GM19035 (cell line): ENCODE results near the gene DROSHA.
"Not testable (repeated sequence)": the region's sequence is repeated elsewhere in the genome, so short reads cannot be mapped to it uniquely, and the experiment has no call there.

ENCODE experiments used
- ATAC-seq: cut with Tn5 transposase; IDR thresholded peaks from one replicate; pipeline ENCODE4 v1.9.1; 2021; ENCODE audit not compliant: unreplicated experiment

Gene DROSHA

DNA sequence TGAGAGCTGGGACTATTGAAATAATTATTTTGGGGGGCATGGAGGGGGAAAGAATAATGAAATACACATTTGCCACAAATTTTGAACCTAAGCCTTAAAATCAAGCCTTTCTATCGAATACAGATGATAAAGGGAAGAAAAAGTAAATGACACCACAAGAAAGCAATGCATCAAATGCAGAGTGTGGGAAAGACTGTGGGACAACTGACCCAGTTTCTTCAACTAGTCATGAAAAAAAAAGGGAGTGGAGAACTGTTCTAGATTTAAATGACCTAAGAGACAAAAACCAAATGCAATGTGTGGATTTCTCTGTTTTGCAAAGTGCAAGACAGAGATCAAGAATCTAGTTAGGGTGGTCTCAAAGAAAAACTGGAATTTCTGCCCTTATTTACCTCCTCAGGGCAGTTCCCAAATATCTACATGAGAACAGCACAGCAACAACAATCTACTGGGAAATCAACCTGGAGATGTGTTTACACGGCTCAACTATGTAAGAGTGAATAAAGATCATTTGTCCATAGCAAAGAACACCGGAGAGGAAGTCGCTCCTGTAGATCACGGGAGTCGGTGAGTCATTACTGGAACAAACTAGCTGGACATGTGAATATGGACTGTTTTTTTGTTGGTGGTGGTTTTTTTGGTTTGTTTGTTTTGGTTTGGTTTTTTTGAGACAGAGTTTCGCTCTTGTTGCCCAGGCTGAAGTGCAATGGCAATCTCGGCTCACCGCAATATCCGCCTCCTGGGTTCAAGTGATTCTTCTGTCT is 145.9 kb downstream of the DROSHA start:
- ATAC-seq, result no peak

- ATAC-seq, result no peak
Observed at GRCh38 chr5:31383734-31384133, 148.2 kb downstream of the DROSHA start.

DNA sequence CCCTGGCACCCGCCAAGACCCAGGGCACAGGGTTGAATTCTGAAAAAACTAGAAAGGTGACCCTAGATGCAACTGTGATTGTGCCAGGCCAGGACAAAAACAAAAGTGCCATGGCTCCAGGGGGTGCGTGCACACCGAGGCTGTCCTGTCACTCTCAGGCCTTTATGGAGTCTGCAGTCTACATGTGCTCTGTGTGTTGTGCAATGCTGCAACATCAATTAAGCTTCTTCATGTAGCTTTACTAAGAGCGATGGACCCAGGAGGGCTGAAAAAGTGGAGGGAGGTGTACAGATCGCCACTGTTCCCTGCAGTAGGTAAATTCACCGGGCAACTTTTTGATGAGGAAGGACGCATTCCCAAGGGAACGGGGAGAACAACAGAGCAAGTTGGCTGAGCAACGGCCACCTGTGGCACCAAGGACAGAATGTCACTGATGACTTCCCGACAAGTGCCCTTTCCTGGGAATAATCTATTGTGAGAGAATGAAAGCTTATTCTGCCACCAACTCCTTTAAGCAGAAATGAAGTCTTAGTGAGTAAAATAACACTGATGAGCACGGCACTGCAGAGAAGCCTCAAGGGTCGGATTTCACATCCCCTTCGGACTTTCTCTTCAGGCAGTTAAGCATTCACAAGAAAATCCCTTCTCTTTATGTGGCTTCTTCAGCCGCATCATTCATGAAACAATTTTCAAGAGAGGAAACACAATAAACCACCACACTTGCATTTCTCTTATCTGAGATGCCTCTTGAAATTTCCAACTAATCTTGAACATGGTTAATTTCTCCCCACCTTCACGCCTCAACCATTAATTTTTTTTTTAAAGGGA is 149.6 kb downstream of the DROSHA start:
- peak; percentile 75 for ATAC-seq

DNA sequence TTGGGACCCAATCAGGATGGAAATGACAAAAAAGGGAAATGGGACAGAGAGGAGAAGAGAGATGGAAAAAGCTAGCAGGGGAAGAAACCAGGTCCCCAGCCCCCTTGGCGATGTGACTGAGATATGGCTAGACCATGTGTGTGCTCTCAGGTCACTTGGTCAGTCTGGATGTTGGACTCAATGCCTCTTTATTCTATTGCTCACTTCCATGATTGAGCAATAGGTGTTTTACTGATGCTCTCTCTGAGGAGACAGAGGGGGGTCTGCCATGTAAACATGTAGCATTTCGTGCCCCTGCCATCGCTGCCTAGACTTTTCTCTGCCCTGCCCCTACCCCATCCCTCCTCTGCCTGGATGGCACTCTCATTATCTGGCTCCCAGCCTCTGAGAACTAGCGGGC is 150.6 kb downstream of the DROSHA start:
- no peak for ATAC-seq

DNA sequence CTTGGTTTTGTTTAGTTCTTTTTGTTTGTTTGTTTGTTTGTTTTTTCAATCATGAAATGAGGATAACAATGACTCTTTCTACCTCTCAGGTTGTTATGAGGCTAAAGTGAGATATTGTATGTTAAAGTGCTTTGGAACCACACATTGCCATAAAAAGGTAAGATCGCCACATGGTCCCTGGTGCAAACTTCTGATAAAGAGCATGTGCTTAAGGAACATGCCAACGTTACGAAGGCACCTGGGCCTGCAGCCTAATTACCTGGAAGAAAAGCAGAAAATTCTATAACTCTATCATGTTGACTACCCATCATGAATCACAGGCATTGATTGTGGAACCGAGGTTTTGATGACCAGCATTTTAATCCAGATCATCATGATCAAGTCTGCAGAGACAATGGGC is 151.8 kb downstream of the DROSHA start:
- ATAC-seq, result no peak

DNA sequence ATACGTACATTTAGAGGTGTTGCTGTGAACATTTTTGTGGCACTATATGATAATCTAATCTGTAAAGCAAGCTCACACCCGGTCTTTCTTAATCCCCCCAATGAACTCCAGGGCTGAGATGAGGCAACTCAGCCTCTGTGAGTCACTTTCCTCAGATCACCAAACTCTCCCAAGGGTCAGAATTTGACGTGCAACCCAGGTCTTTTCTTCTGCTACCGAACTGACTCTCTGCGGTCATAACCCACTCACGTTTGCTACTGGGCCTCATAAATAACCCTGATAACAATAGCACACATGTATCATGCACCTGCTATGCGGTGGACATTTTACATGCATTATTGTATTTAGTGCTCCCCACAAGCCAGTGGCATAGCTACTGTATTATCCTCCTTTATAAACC is 153.1 kb downstream of the DROSHA start:
- no peak for ATAC-seq

DNA sequence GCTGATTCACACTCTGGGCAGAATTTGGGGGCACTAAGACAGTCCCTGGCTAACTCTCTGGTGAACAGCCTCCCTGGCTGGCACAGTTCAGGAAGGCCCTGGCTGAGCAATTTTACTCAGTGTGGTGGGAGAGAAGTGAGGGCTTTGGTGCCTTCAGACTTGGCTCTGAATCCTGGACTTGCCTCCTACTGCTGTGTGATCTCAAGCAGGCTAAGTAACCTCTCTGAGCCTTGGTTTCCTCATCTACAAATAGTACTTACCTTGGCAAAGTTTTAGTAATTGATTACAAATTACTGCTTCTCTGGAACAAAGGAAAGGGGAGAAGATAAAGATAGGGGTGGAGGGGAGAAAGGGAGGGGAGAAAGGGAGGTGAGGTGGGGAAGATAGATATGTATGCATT is 153.8 kb downstream of the DROSHA start:
- no peak for ATAC-seq

DNA sequence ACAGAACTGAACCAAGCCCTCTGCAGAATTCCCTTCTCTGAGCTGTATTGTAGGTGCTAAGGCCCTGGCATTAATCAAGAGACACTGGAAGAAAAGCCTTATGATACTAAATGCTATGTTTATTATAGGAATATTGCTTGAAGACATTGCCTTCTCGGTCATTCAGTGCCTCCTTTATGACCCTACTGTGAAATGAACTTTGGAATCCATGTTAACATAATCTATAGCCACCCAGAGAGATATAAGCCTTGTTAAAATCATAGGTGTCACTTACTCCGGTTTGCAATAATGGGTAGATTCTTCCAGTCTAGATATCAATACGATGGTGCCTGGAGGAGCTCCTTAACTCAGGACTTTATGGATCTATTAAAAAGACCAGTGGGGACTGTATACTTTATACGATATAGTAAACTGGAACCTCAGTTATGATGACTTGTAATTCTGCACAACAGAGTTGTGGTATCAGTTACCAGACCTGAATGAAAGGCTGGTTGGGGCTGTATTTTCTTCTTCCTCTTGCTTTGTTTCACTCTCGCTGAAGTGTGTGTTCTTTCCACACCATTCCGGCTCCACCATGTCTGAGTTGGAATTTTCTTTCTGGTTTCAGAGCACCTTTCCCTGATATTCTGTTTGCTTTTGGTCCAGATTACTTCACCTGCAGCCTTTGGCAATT is 154.5 kb downstream of the DROSHA start:
- ATAC-seq, result no peak

- ATAC-seq, result no peak
Observed at GRCh38 chr5:31375999-31376720, 155.7 kb downstream of the DROSHA start.

DNA sequence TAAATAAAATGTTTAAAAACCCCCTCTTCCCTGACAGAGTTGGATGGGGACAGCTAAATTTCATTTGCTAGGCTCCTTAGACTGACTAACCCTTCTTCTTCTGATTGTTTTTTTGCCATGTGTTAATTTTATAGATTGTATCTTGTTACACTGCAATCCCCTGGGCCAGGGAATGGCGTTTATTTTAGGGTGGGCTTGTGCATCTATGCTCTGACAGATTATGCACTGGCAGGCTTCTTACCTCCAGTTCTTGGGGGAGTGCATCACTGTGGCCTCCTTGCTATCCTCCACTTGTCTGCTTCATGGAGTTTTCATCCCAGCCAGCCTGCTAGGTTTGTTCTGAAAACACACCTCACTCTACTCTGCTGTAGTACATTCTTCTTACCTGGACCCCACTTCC is 159.8 kb downstream of the DROSHA start:
- no peak for ATAC-seq

DNA sequence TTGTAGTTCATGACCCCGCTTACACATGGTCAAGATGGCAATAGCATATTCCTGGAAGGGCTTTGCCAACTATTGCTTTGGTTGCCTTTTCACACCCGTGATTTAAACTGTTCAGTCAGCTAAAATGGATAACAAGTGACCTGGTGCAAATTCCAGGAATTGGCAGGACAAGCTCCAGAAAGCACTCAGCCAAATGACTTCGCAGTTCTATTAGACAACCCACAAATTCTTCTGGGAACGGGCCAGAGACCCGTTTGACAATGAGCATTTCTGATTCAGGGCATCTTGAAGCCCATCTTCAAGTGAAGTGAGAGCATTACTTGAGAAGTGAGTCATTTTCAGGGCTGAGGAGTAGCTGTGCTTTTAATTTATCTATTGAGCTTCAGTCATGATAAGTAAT is 165.0 kb downstream of the DROSHA start:
- no peak for ATAC-seq

- ATAC-seq, result no peak
Observed at GRCh38 chr5:31365776-31366175, 166.1 kb downstream of the DROSHA start.

- no peak for ATAC-seq
Observed at GRCh38 chr5:31364881-31365636, 166.8 kb downstream of the DROSHA start.

GRCh38 chr5:31362931-31363568 is 168.8 kb downstream of the DROSHA start:
- ATAC-seq, result no peak

DNA sequence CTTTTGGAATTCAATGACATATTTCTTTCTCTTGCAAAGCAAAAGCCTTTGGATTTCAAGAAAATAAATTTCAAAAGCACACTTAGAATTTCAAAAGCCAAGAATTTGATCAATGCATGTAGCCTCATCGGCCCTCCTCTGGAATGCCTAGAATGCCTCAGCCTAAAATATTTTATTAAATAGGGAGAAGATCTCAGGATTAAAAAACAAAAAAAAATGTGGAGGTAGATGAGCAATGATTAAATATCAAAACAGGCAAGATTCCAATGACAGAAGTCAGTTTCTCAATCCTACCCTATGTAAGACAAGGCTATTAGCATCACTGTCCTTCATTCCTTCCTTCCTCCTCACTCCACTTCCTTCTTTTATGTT is 169.4 kb downstream of the DROSHA start:
- ATAC-seq, result no peak

DNA sequence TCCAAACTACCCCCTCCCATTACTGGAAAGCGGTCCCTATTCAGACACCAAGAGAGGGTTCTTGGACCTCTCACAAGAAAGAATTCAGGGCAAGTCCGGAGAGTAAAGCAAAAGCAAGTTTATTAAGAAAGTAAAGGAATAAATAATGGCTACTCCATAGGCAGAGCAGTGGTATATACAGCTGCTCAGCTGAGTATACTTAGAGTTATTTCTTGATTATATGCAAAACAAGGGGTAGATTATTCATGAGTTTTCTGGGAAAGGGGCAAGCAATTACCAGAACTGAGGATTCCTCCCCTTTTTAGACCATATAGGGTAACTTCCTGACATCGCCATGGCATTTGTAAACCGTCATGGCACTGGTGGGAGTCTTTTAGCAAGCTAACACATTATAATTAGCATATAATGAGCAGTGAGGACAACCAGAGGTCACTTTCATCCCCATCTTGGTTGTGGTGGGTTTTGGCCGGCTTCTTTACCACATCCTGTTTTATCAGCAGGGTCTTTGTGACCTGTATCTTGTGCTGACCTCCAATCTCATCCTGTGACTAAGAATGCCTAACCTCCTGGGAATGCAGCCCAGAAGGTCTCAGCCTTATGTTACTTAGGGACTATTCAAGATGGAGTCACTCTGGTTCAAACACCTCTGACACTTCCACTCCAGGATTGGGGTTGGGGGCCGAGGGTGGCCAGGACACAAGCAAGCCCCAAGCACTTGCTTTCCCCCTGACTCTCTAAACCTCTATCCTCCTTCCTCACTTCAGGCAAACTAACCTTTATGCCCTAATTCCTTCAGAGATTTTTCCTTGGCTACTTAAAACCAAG is 170.0 kb downstream of the DROSHA start:
- not testable (repeated sequence) for ATAC-seq

DNA sequence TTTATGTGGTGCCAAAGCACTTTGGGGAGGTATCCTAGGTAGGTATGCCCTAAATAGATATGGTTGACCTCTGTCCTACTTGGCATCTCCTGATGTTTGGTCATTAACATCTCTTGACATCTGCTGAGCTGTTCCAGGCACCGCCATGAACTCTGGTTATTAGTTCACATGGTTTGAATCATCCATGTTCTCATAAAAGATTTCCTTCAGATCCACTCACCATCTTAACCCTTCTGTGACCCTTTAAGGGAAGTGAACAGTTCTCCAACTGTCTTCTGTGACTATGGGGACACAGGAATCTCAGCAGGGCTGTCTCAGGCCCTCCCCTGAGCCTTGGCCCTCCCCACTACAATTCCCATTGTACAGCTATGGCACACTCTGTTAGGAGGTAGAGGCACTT is 170.7 kb downstream of the DROSHA start:
- ATAC-seq, result no peak

GRCh38 chr5:31359839-31360238 is 172.1 kb downstream of the DROSHA start:
- no peak for ATAC-seq

- no peak for ATAC-seq
Observed at GRCh38 chr5:31357038-31357437, 174.9 kb downstream of the DROSHA start.
